Neural cell (in vitro differentiated cells): ENCODE measurements around the gene FYCO1. TPM values are rescaled to one million over a fixed set of nuclear protein-coding genes. Genes with fewer than 3 reads are reported as not detected.

Source experiments
- H2AFZ ChIP-seq: fragments of 200-600, 300-800 bp; sonication (generic), shearing (Covaris generic); 2 replicates; pipeline ENCODE4 v1.6.0; 2014; ENCODE audit warnings: low read depth, mild to moderate bottlenecking, antibody characterized with exemption, low read length, moderate library complexity
- H3F3A ChIP-seq: fragments of 200-600 bp; shearing (Covaris generic); 2 replicates; pipeline ENCODE4 v1.6.1; 2016; ENCODE audit warnings: mild to moderate bottlenecking, moderate library complexity, mixed read lengths, antibody characterized with exemption, low read length; ENCODE audit not compliant: insufficient read depth, poor library complexity, severe bottlenecking
- H3K27ac ChIP-seq: fragments of 200-600, 300-800 bp; sonication (generic), shearing (Covaris generic); 2 replicates; pipeline ENCODE4 v1.5.1; 2014; ENCODE audit warnings: mild to moderate bottlenecking, low read length, moderate library complexity
- H3K27me3 ChIP-seq: fragments of 300-800, 200-600 bp; sonication (generic), shearing (Covaris generic); 2 replicates; pipeline ENCODE4 v1.6.0; 2014; ENCODE audit warnings: mild to moderate bottlenecking, low read depth, low read length, moderate library complexity; ENCODE audit not compliant: insufficient read depth
- H3K36me3 ChIP-seq: fragments of 300-800, 200-600 bp; sonication (generic), shearing (Covaris generic); 2 replicates; pipeline ENCODE4 v1.5.1; 2014; ENCODE audit warnings: mild to moderate bottlenecking, antibody characterized with exemption, low read length, moderate library complexity; ENCODE audit not compliant: insufficient read depth
- H3K4me2 ChIP-seq: fragments of 300-800, 200-600 bp; sonication (generic), shearing (Covaris generic); 2 replicates; pipeline ENCODE4 v1.6.0; 2014; ENCODE audit warnings: mild to moderate bottlenecking, low read length
- H3K4me3 ChIP-seq: fragments of 300-800, 200-600 bp; sonication (generic), shearing (Covaris generic); 2 replicates; pipeline ENCODE4 v1.5.1; 2014; ENCODE audit warnings: mild to moderate bottlenecking, low read length, moderate library complexity
- H3K79me2 ChIP-seq: fragments of 200-600 bp; shearing (Covaris generic); replicated peaks from 2 replicates; pipeline ENCODE4 v1.6.0; 2014; ENCODE audit warnings: mild to moderate bottlenecking, low read length, moderate library complexity; ENCODE audit not compliant: insufficient read depth
- H3K9ac ChIP-seq: fragments of 300-800, 200-600 bp; sonication (generic), shearing (Covaris generic); 2 replicates; pipeline ENCODE4 v1.6.1; 2016; ENCODE audit warnings: mild to moderate bottlenecking, low read length, mixed read lengths
- H3K9me2 ChIP-seq: fragments of 200-600 bp; shearing (Covaris generic); 2 replicates; pipeline ENCODE4 v1.6.1; 2016; ENCODE audit warnings: mild to moderate bottlenecking, low read length, mixed read lengths; ENCODE audit not compliant: insufficient read depth
- H3K9me3 ChIP-seq: fragments of 200-600, 300-800 bp; sonication (generic), shearing (Covaris generic); 2 replicates; pipeline ENCODE4 v1.6.1; 2016; ENCODE audit warnings: mild to moderate bottlenecking, mixed run types, low read length, moderate library complexity, mixed read lengths
- H4K20me1 ChIP-seq: fragments of 200-600 bp; shearing (Covaris generic); 2 replicates; pipeline ENCODE4 v1.6.1; 2016; ENCODE audit warnings: mild to moderate bottlenecking, mixed run types; ENCODE audit not compliant: insufficient read depth
- CTCF ChIP-seq: fragments of 450-650 bp; IDR thresholded peaks from 2 replicates; pipeline ENCODE4 v1.5.1; 2014; ENCODE audit warnings: antibody characterized with exemption, mild to moderate bottlenecking, moderate library complexity; ENCODE audit not compliant: poor library complexity, severe bottlenecking
- EP300 ChIP-seq: fragments of 450-650 bp; conservative IDR thresholded peaks from 2 replicates; pipeline ENCODE4 v1.6.1; 2014; ENCODE audit warnings: antibody characterized with exemption, mild to moderate bottlenecking, moderate library complexity; ENCODE audit not compliant: poor library complexity, severe bottlenecking
- EZH2 ChIP-seq: fragments of 200-600, 300-800 bp; shearing (Covaris generic), sonication (generic); IDR thresholded peaks from 2 replicates; pipeline ENCODE4 v1.6.1; 2014; ENCODE audit warnings: antibody characterized with exemption, low read length, borderline replicate concordance, mild to moderate bottlenecking; ENCODE audit not compliant: insufficient read depth, poor library complexity, severe bottlenecking
- MXI1 ChIP-seq: fragments of 450-650 bp; conservative IDR thresholded peaks from 2 replicates; pipeline ENCODE4 v1.6.1; 2014; ENCODE audit warnings: antibody characterized with exemption, mild to moderate bottlenecking; ENCODE audit not compliant: poor library complexity, severe bottlenecking
- POLR2AphosphoS5 ChIP-seq: IDR thresholded peaks from 2 replicates; pipeline ENCODE4 v1.6.1; 2012
- RAD21 ChIP-seq: fragments of 450-650 bp; conservative IDR thresholded peaks from 2 replicates; pipeline ENCODE4 v1.6.1; 2014; ENCODE audit warnings: antibody characterized with exemption, mild to moderate bottlenecking, moderate library complexity
- REST ChIP-seq: IDR thresholded peaks from 2 replicates; pipeline ENCODE4 v1.6.1; 2012; ENCODE audit warnings: borderline replicate concordance
- SMC3 ChIP-seq: fragments of 450-650 bp; conservative IDR thresholded peaks from 2 replicates; pipeline ENCODE4 v1.6.1; 2014; ENCODE audit warnings: antibody characterized with exemption, mild to moderate bottlenecking, moderate library complexity; ENCODE audit not compliant: poor library complexity
- TAF1 ChIP-seq: IDR thresholded peaks from 2 replicates; pipeline ENCODE4 v1.6.1; 2012; ENCODE audit warnings: low read depth
- polyA plus RNA-seq: library from polyadenylated mRNA; depleted of rRNA; stranded (reverse); fragments of >200 nt; gene quantifications from 2 replicates; pipeline ENCODE4 v1.2.3, GENCODE V29; 2014
- small RNA-seq, 3 experiments: library from RNA; depleted of rRNA; stranded (forward); fragments of <200 nt; gene quantifications; one replicate each; pipeline ENCODE3, GENCODE V24; 2012

The FYCO1 gene
- polyA plus RNA-seq, 1 donor from 2014 or later = 0.12 TPM

- no peak overlapping the region for H3K4me3 ChIP-seq
- H3K27ac ChIP-seq = no peak overlapping the region
- no peaks in the 10 kb centered on the region for H3K9me3 ChIP-seq
- H3K27me3 ChIP-seq = no peaks in the 10 kb centered on the region
- H3F3A ChIP-seq = no peaks in the 10 kb centered on the region
- H2AFZ ChIP-seq = no peak overlapping the region
- no peak overlapping the region for H3K4me2 ChIP-seq
- no peaks in the 10 kb centered on the region for H3K36me3 ChIP-seq
- no peaks in the 10 kb centered on the region for H3K9me2 ChIP-seq
- TF ChIP-seq EP300 (no peak), POLR2AphosphoS5 (no peak), SMC3 (no peak), RAD21 (no peak)
- H4K20me1 ChIP-seq = no peaks in the 10 kb centered on the region
- H3K9ac ChIP-seq = no peak overlapping the region
- no peaks in the 10 kb centered on the region for H3K79me2 ChIP-seq
Observed at GRCh38 chr3:45868650-45869049, 127.0 kb downstream of the FYCO1 start.

- H3K36me3 ChIP-seq = no peaks in the 10 kb centered on the region
- no peaks in the 10 kb centered on the region for H3K9me3 ChIP-seq
- no peak overlapping the region for H3K4me3 ChIP-seq
- H3F3A ChIP-seq = no peaks in the 10 kb centered on the region
- H3K9ac ChIP-seq = no peak overlapping the region
- TF ChIP-seq EZH2 (no peak), MXI1 (no peak), POLR2AphosphoS5 (no peak), RAD21 (no peak), TAF1 (no peak), CTCF (no peak), REST (no peak), SMC3 (no peak), EP300 (no peak)
- no peak overlapping the region for H3K27ac ChIP-seq
- H3K4me2 ChIP-seq = no peak overlapping the region
- no peaks in the 10 kb centered on the region for H3K27me3 ChIP-seq
- H2AFZ ChIP-seq = no peak overlapping the region
- no peaks in the 10 kb centered on the region for H4K20me1 ChIP-seq
- no peaks in the 10 kb centered on the region for H3K9me2 ChIP-seq
- no peaks in the 10 kb centered on the region for H3K79me2 ChIP-seq
Observed at GRCh38 chr3:45868213-45868612, 127.4 kb downstream of the FYCO1 start.

Small RNA genes lying within 50 kb of the gene (small RNA-seq; reads per million reads assigned to genes)
- 0 to 1.2 (median 0) reads per million in 3 experiments for gene RF00019

Other genes starting within 250 kb of the FYCO1 start
- gene SLC6A20, start 199.3 kb downstream of the FYCO1 start, polyA plus RNA-seq = not detected in 2 replicates
- 26.8 and 27.6 TPM in 2 replicates for gene LZTFL1, start 153.7 kb downstream of the FYCO1 start, polyA plus RNA-seq
- gene CCR9, start 109.3 kb downstream of the FYCO1 start, polyA plus RNA-seq = not detected in 2 replicates
- not detected in 2 replicates for gene CXCR6, start 52.4 kb downstream of the FYCO1 start, polyA plus RNA-seq
- not detected in 2 replicates for gene XCR1, start 31.7 kb upstream of the FYCO1 start, polyA plus RNA-seq
- not detected in 2 replicates for gene CCR1, start 212.5 kb upstream of the FYCO1 start, polyA plus RNA-seq
- gene CCR3, start 246.6 kb upstream of the FYCO1 start, polyA plus RNA-seq = not detected in 2 replicates